Endothelial cell (in vitro differentiated cells): ENCODE results near the gene DYNLT1. TPM values are rescaled to one million over a fixed set of nuclear protein-coding genes. Genes with fewer than 3 reads are reported as not detected.
"Not testable (repeated sequence)": the region's sequence is repeated elsewhere in the genome, so short reads cannot be mapped to it uniquely, and the experiment has no call there.

ENCODE experiments used
- DNase-seq: peaks from one replicate; pipeline ENCODE4 v3.0.0; 2021; ENCODE audit warnings: low spot score
- H3K27ac Mint-ChIP-seq: one replicate; pipeline ENCODE4 v1.8.0; 2021; ENCODE audit warnings: mixed read lengths, inconsistent platforms; ENCODE audit not compliant: unreplicated experiment
- H3K27me3 Mint-ChIP-seq: one replicate; pipeline ENCODE4 v1.8.0; 2021; ENCODE audit warnings: mild to moderate bottlenecking, moderate library complexity, mixed read lengths, inconsistent platforms; ENCODE audit not compliant: unreplicated experiment
- H3K36me3 Mint-ChIP-seq: one replicate; pipeline ENCODE4 v1.8.0; 2021; ENCODE audit warnings: mild to moderate bottlenecking, low read depth, mixed read lengths, inconsistent platforms; ENCODE audit not compliant: unreplicated experiment
- H3K4me1 Mint-ChIP-seq: one replicate; pipeline ENCODE4 v1.8.0; 2021; ENCODE audit warnings: mild to moderate bottlenecking, mixed read lengths, inconsistent platforms; ENCODE audit not compliant: unreplicated experiment
- H3K4me3 Mint-ChIP-seq: one replicate; pipeline ENCODE4 v1.8.0; 2021; ENCODE audit warnings: mild to moderate bottlenecking, mixed read lengths, inconsistent platforms; ENCODE audit not compliant: unreplicated experiment
- H3K9me3 Mint-ChIP-seq: one replicate; pipeline ENCODE4 v1.8.0; 2021; ENCODE audit warnings: mixed read lengths, inconsistent platforms; ENCODE audit not compliant: unreplicated experiment
- CTCF ChIP-seq: fragments of 200-600 bp; sonication (generic); IDR thresholded peaks from one replicate; pipeline ENCODE4 v1.5.0; 2021; ENCODE audit warnings: antibody characterized with exemption; ENCODE audit not compliant: unreplicated experiment
- total RNA-seq: library from RNA; stranded (reverse); fragmentation: NEBNext Ultra II Directional; extraction: Animal tissue kit (Norgen Biotek cat#: 25700); gene quantifications from one replicate; pipeline ENCODE4 v1.2.1, GENCODE V29; 2021; ENCODE audit not compliant: unreplicated experiment

Gene DYNLT1
- total RNA-seq, 1 donor from 2014 or later = 115 TPM

GRCh38 chr6:158684745-158685324 lies 40.3 kb upstream of the DYNLT1 start:
- Mint-ChIP-seq H3K4me3 (no peak overlapping the region), H3K27ac (no peak overlapping the region), H3K9me3 (no peaks in the 10 kb centered on the region), H3K36me3 (no peaks in the 10 kb centered on the region), H3K4me1 (peaks cover 2% of the 10 kb centered on the region), H3K27me3 (peaks cover 1% of the 10 kb centered on the region)
- TF ChIP-seq CTCF = no peak
- DNase-seq = no peak

DNA sequence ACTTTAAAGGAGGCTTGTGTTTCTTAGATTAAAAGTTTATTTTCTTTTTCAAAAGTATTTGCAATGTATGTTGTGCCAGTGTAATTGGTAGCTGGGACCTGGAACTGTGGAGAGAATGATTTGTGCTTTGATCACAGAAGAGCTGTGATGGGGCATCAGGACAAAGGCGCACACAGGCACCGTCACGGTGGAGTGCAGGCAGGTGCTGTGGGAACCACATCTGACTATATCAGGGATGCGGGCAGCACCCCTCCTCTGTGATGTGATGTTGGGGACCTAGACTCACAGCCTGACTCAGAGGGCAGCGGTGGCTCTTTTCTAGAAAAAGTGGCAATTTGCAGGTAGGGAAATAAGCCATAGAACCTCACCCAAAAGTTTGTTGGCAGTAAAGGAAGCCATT lies 39.8 kb upstream of the DYNLT1 start:
- DNase-seq = no peak

GRCh38 chr6:158680481-158680880 lies 35.9 kb upstream of the DYNLT1 start:
- no peaks in the 10 kb centered on the region for H3K36me3 Mint-ChIP-seq
- no peak for DNase-seq
- no peak overlapping the region for H3K4me3 Mint-ChIP-seq
- no peak for TF ChIP-seq CTCF
- no peaks in the 10 kb centered on the region for H3K4me1 Mint-ChIP-seq
- H3K27me3 Mint-ChIP-seq = no peaks in the 10 kb centered on the region
- H3K27ac Mint-ChIP-seq = no peak overlapping the region
- no peaks in the 10 kb centered on the region for H3K9me3 Mint-ChIP-seq

More for the DNA sequence above, 39.8 kb upstream of the DYNLT1 start:
- H3K27ac Mint-ChIP-seq = no peak overlapping the region
- no peaks in the 10 kb centered on the region for H3K36me3 Mint-ChIP-seq
- no peaks in the 10 kb centered on the region for H3K9me3 Mint-ChIP-seq
- no peak for TF ChIP-seq CTCF
- no peak overlapping the region for H3K4me3 Mint-ChIP-seq
- peaks cover 2% of the 10 kb centered on the region for H3K4me1 Mint-ChIP-seq
- peaks cover 1% of the 10 kb centered on the region for H3K27me3 Mint-ChIP-seq

DNA sequence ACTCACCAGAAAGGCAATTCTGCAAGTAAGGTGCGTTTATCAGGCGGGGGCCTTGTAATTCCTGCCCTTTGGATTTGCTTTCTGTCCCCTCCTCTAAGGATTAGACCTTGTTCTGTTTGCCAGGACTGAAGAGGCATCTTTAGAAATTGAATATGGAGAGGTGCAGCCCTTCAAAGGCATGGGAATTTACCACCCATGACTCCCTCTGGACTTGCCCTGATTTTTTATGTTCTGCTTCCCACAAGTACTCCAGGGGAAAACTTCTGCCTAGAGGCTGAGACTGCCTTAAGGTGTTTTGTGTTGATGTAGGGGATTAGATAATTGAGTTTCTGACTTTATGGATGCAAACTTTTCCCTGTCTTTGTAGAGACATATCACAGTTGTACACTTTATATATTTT lies 35.5 kb upstream of the DYNLT1 start:
- no peaks in the 10 kb centered on the region for H3K4me1 Mint-ChIP-seq
- no peak overlapping the region for H3K27ac Mint-ChIP-seq
- no peak for TF ChIP-seq CTCF
- no peaks in the 10 kb centered on the region for H3K27me3 Mint-ChIP-seq
- H3K36me3 Mint-ChIP-seq = no peaks in the 10 kb centered on the region
- H3K9me3 Mint-ChIP-seq = no peaks in the 10 kb centered on the region
- no peak overlapping the region for H3K4me3 Mint-ChIP-seq
- no peak for DNase-seq

GRCh38 chr6:158677906-158678578 lies 33.5 kb upstream of the DYNLT1 start:
- no peaks in the 10 kb centered on the region for H3K4me1 Mint-ChIP-seq
- H3K36me3 Mint-ChIP-seq = no peaks in the 10 kb centered on the region
- no peak for TF ChIP-seq CTCF
- no peak overlapping the region for H3K27ac Mint-ChIP-seq
- DNase-seq = no peak
- no peak overlapping the region for H3K4me3 Mint-ChIP-seq
- no peaks in the 10 kb centered on the region for H3K27me3 Mint-ChIP-seq
- no peaks in the 10 kb centered on the region for H3K9me3 Mint-ChIP-seq

GRCh38 chr6:158677094-158677493 lies 32.6 kb upstream of the DYNLT1 start:
- not testable (repeated sequence) for H3K27me3 Mint-ChIP-seq, H3K27ac Mint-ChIP-seq, H3K4me3 Mint-ChIP-seq, DNase-seq, H3K4me1 Mint-ChIP-seq, H3K36me3 Mint-ChIP-seq, H3K9me3 Mint-ChIP-seq
